Measurements from ENCODE around the gene ETDA.
"Not testable (repeated sequence)": the region's sequence is repeated elsewhere in the genome, so short reads cannot be mapped to it uniquely, and the experiment has no call there.

ETDA gene
- 0 to 0.11 (median 0) reads per million in 17 experiments for total RNA-seq

GRCh38 chrX:135252011-135252518, at the start of gene ETDA:
Gene ETDA (plus strand): TSS chrX:135252061. CDS start chrX:135253277, 1,216 bp downstream.
- DNase-seq = not testable (repeated sequence)

- DNase-seq = not testable (repeated sequence)
These were observed 45.4 kb upstream of the ETDA start for GRCh38 chrX:135206427-135206826.

GRCh38 chrX:135213200-135213844, 38.5 kb upstream of the ETDA start:
- no peak for DNase-seq

GRCh38 chrX:135245989-135246388, 5.9 kb upstream of the ETDA start:
- DNase-seq = not testable (repeated sequence)

- not testable (repeated sequence) for DNase-seq
These were observed 4.3 kb downstream of the ETDA start for GRCh38 chrX:135256087-135256684.

- DNase-seq = no peak
These were observed 5.1 kb downstream of the ETDA start for GRCh38 chrX:135256923-135257322.

GRCh38 chrX:135257469-135257868, 5.6 kb downstream of the ETDA start:
- DNase-seq = no peak

GRCh38 chrX:135260976-135261375, 9.1 kb downstream of the ETDA start:
- not testable (repeated sequence) for DNase-seq

GRCh38 chrX:135263376-135263775, 11.5 kb downstream of the ETDA start:
- DNase-seq = not testable (repeated sequence)

GRCh38 chrX:135264206-135264605, 12.3 kb downstream of the ETDA start:
- no peak for DNase-seq

GRCh38 chrX:135273162-135273561, 21.3 kb downstream of the ETDA start:
- no peak for DNase-seq

GRCh38 chrX:135275973-135276372, 24.1 kb downstream of the ETDA start:
- peak in 2 of 4 experiments; percentile 7 to 31 for DNase-seq

GRCh38 chrX:135287266-135287823, 35.5 kb downstream of the ETDA start:
- DNase-seq = no peak

- DNase-seq = peak; percentile 32 to 67 (median 57)
These were observed 43.5 kb downstream of the ETDA start for GRCh38 chrX:135295238-135295943.

GRCh38 chrX:135295944-135296305, 44.1 kb downstream of the ETDA start:
- DNase-seq = no peak

GRCh38 chrX:135302269-135302873, 50.5 kb downstream of the ETDA start:
- no peak for DNase-seq

Measured in suppressor macrophage (primary cell).